WTC11 (cell line): ENCODE data around the gene VANGL2. TPM values are rescaled to one million over a fixed set of nuclear protein-coding genes. Genes with fewer than 3 reads are reported as not detected.

Experiments used
- ATAC-seq: fragments of 200-7000 bp; cut with Tn5 transposase; 2 replicates; pipeline ENCODE4 v1.10.0; 2021; ENCODE audit warnings: mild to moderate bottlenecking, moderate library complexity
- CTCF ChIA-PET: fragments of 300-600 bp; sonication (Branson Sonifier 250); formaldehyde crosslinking; loops from one replicate; lab custom pipeline; 2021; ENCODE audit warnings: antibody characterized with exemption; lab: Charles Lee
- POLR2A ChIA-PET: fragments of 350-600 bp; sonication (Branson Sonifier 250); formaldehyde crosslinking; loops from one replicate; lab custom pipeline; 2021; ENCODE audit warnings: antibody characterized with exemption; lab: Charles Lee
- DNase-seq: peaks from one replicate; pipeline ENCODE4 v3.0.0; 2021; ENCODE audit warnings: low spot score
- H3K27ac Mint-ChIP-seq: 2 replicates; pipeline ENCODE4 v1.8.0; 2021; ENCODE audit warnings: mixed read lengths
- H3K27me3 Mint-ChIP-seq: 2 replicates; pipeline ENCODE4 v1.8.0; 2021; ENCODE audit warnings: low read depth, mild to moderate bottlenecking, moderate library complexity, mixed read lengths
- H3K36me3 Mint-ChIP-seq: 2 replicates; pipeline ENCODE4 v1.8.0; 2021; ENCODE audit warnings: mixed read lengths
- H3K4me1 Mint-ChIP-seq: 2 replicates; pipeline ENCODE4 v1.8.0; 2022; ENCODE audit warnings: mixed read lengths
- H3K4me3 Mint-ChIP-seq: 2 replicates; pipeline ENCODE4 v1.8.0; 2021; ENCODE audit warnings: mild to moderate bottlenecking, moderate library complexity, mixed read lengths
- H3K9me3 Mint-ChIP-seq: 2 replicates; pipeline ENCODE4 v1.8.0; 2021; ENCODE audit warnings: mixed read lengths
- ATF2 ChIP-seq: sonication (generic); formaldehyde crosslinking; IDR thresholded peaks from 2 replicates; pipeline ENCODE4 v1.8.1; 2022; ENCODE audit warnings: low read depth, missing genetic modification reagents, borderline replicate concordance
- CBFB ChIP-seq: sonication (generic); formaldehyde crosslinking; IDR thresholded peaks from 2 replicates; pipeline ENCODE4 v1.8.1; 2022; ENCODE audit warnings: mild to moderate bottlenecking, low read depth, missing genetic modification reagents
- E2F4 ChIP-seq: sonication (generic); formaldehyde crosslinking; IDR thresholded peaks from 2 replicates; pipeline ENCODE4 v1.8.1; 2022; ENCODE audit warnings: low read depth, mild to moderate bottlenecking, moderate library complexity, missing genetic modification reagents, borderline replicate concordance
- ESRRA ChIP-seq: sonication (generic); formaldehyde crosslinking; IDR thresholded peaks from 2 replicates; pipeline ENCODE4 v1.8.1; 2022; ENCODE audit warnings: mild to moderate bottlenecking, missing genetic modification reagents, borderline replicate concordance
- IRF2 ChIP-seq: sonication (generic); formaldehyde crosslinking; IDR thresholded peaks from 2 replicates; pipeline ENCODE4 v1.8.0; 2022; ENCODE audit warnings: low read depth, missing genetic modification reagents, borderline replicate concordance
- JUN ChIP-seq: sonication (generic); formaldehyde crosslinking; IDR thresholded peaks from 2 replicates; pipeline ENCODE4 v1.8.0; 2023; ENCODE audit warnings: mild to moderate bottlenecking, missing genetic modification reagents
- MAX ChIP-seq: sonication (generic); formaldehyde crosslinking; IDR thresholded peaks from 2 replicates; pipeline ENCODE4 v1.8.0; 2022; ENCODE audit warnings: mild to moderate bottlenecking, missing genetic modification reagents
- MLX ChIP-seq: sonication (generic); formaldehyde crosslinking; IDR thresholded peaks from 2 replicates; pipeline ENCODE4 v1.8.1; 2023; ENCODE audit warnings: mild to moderate bottlenecking, missing genetic modification reagents, moderate library complexity
- NFATC4 ChIP-seq: fragments of 250-450 bp; sonication (Bioruptor Pico); IDR thresholded peaks from 2 replicates; pipeline ENCODE4 v1.9.0; 2021; ENCODE audit warnings: mild to moderate bottlenecking
- PREB ChIP-seq: sonication (generic); formaldehyde crosslinking; IDR thresholded peaks from 2 replicates; pipeline ENCODE4 v1.8.1; 2022; ENCODE audit warnings: mild to moderate bottlenecking, missing genetic modification reagents, moderate library complexity, borderline replicate concordance
- TCF7 ChIP-seq: sonication (generic); formaldehyde crosslinking; IDR thresholded peaks from 2 replicates; pipeline ENCODE4 v1.8.0; 2022; ENCODE audit warnings: mild to moderate bottlenecking, low read depth, missing genetic modification reagents, moderate library complexity
- TP53 ChIP-seq: sonication (generic); formaldehyde crosslinking; IDR thresholded peaks from 2 replicates; pipeline ENCODE4 v1.8.1; 2023; ENCODE audit warnings: mild to moderate bottlenecking, missing genetic modification reagents
- USF2 ChIP-seq: sonication (generic); formaldehyde crosslinking; IDR thresholded peaks from 2 replicates; pipeline ENCODE4 v1.8.1; 2023; ENCODE audit warnings: mild to moderate bottlenecking, missing genetic modification reagents, moderate library complexity
- ZNF263 ChIP-seq: sonication (generic); formaldehyde crosslinking; IDR thresholded peaks from 2 replicates; pipeline ENCODE4 v1.8.1; 2022; ENCODE audit warnings: low read depth, mild to moderate bottlenecking, moderate library complexity, missing genetic modification reagents
- ZNF317 ChIP-seq: sonication (generic); formaldehyde crosslinking; IDR thresholded peaks from 2 replicates; pipeline ENCODE4 v1.8.1; 2023; ENCODE audit warnings: low read depth, mild to moderate bottlenecking, moderate library complexity, missing genetic modification reagents, borderline replicate concordance
- ZNF396 ChIP-seq: fragments of 250-450 bp; sonication (Bioruptor Pico); IDR thresholded peaks from 2 replicates; pipeline ENCODE4 v1.8.0; 2021; ENCODE audit warnings: mild to moderate bottlenecking, moderate library complexity, borderline replicate concordance
- ZNF425 ChIP-seq: fragments of 250-450 bp; sonication (Bioruptor Pico); conservative IDR thresholded peaks from 2 replicates; pipeline ENCODE4 v1.9.0; 2021; ENCODE audit warnings: mild to moderate bottlenecking
- ZNF512 ChIP-seq: sonication (generic); formaldehyde crosslinking; IDR thresholded peaks from 2 replicates; pipeline ENCODE4 v1.8.1; 2022; ENCODE audit warnings: missing genetic modification reagents, borderline replicate concordance
- ZNF532 ChIP-seq: fragments of 250-450 bp; sonication (Bioruptor Pico); IDR thresholded peaks from 2 replicates; pipeline ENCODE4 v1.9.0; 2021; ENCODE audit warnings: mild to moderate bottlenecking, borderline replicate concordance
- total RNA-seq: library from RNA; stranded (reverse); gene quantifications from 3 replicates; pipeline ENCODE4 v1.2.3, GENCODE V29; 2021

The VANGL2 gene
- total RNA-seq, 1 experiment from 2014 or later, result 68.0 TPM

- TF ChIP-seq NFATC4 (no peak), MLX (CRISPR knock-in tag) (no peak)
- TF ChIP-seq, all 79 proteins: peak for 0
These were observed 46.7 kb downstream of the VANGL2 start (continued) for GRCh38 chr1:160446945-160447600.

- no peak for ATAC-seq
- Mint-ChIP-seq H3K27me3 (no peaks in the 10 kb centered on the region; the same call in 1 of the 2 replicates), H3K9me3 (no peaks in the 10 kb centered on the region), H3K27ac (no peak overlapping the region), H3K36me3 (no peaks in the 10 kb centered on the region), H3K4me3 (no peak overlapping the region), H3K4me1 (no peaks in the 10 kb centered on the region)
- ChIA-PET POLR2A (no interaction called here), CTCF (interaction anchor here (0.7 kb wide), 1 partner anchor 157 kb away, joined by 3 read pairs; no protein-coding TSS in a partner anchor)
- TF ChIP-seq ZNF425 (CRISPR knock-in tag) (no peak), JUN (CRISPR knock-in tag) (no peak), ESRRA (CRISPR knock-in tag) (no peak), TCF7 (CRISPR knock-in tag) (no peak), ZNF532 (CRISPR knock-in tag) (no peak), IRF2 (CRISPR knock-in tag) (no peak), TP53 (CRISPR knock-in tag) (no peak), ZNF512 (CRISPR knock-in tag) (no peak), ZNF263 (no peak), ZNF396 (no peak), CBFB (CRISPR knock-in tag) (no peak), ZNF317 (CRISPR knock-in tag) (no peak), MAX (CRISPR knock-in tag) (no peak), USF2 (no peak), E2F4 (no peak), ATF2 (CRISPR knock-in tag) (no peak), PREB (no peak)
- no peak for DNase-seq
These were observed 49.1 kb downstream of the VANGL2 start for GRCh38 chr1:160449494-160449893.
